ENCODE data around the gene FBXW7.

DNA sequence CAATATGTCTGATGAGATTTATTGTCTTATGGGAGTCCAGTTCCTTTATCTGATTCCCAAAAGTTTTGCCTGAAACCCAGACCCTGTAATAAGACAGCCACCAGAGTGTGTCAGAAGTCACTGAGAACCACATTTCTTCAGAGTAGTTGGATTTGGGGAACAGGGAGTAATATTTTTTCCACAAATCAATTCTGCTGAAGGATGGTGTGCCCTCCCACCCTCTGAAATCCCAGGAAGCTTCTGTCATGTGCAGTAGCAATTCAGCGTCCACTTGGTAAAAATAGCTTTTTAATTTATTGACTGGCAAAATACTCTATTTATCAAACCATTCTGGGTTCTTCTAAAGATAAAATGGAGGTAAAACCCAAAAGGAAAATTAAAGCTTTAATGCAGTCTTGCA is 229.4 kb downstream of the FBXW7 start:
- no peak for TF ChIP-seq ESRRG (CRISPR knock-in tag; IDR thresholded peaks at IDR 0.05)
- no peak for TF ChIP-seq ZC3H10 (CRISPR knock-in tag; IDR thresholded peaks at IDR 0.05)
- TF ChIP-seq ZNF565 (CRISPR knock-in tag; conservative IDR thresholded peaks at IDR 0.05; ENCODE audit: low read depth), result no peak
- TF ChIP-seq ZFP3 (CRISPR knock-in tag; IDR thresholded peaks at IDR 0.05), result no peak
- TF ChIP-seq, protein P1, sequence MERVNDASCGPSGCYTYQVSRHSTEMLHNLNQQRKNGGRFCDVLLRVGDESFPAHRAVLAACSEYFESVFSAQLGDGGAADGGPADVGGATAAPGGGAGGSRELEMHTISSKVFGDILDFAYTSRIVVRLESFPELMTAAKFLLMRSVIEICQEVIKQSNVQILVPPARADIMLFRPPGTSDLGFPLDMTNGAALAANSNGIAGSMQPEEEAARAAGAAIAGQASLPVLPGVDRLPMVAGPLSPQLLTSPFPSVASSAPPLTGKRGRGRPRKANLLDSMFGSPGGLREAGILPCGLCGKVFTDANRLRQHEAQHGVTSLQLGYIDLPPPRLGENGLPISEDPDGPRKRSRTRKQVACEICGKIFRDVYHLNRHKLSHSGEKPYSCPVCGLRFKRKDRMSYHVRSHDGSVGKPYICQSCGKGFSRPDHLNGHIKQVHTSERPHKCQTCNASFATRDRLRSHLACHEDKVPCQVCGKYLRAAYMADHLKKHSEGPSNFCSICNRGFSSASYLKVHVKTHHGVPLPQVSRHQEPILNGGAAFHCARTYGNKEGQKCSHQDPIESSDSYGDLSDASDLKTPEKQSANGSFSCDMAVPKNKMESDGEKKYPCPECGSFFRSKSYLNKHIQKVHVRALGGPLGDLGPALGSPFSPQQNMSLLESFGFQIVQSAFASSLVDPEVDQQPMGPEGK (CRISPR knock-in tag; IDR thresholded peaks at IDR 0.05; ENCODE audit: borderline replicate concordance), result no peak
- TF ChIP-seq CSDC2 (CRISPR knock-in tag; IDR thresholded peaks at IDR 0.05), result no peak
- TF ChIP-seq, protein P2, sequence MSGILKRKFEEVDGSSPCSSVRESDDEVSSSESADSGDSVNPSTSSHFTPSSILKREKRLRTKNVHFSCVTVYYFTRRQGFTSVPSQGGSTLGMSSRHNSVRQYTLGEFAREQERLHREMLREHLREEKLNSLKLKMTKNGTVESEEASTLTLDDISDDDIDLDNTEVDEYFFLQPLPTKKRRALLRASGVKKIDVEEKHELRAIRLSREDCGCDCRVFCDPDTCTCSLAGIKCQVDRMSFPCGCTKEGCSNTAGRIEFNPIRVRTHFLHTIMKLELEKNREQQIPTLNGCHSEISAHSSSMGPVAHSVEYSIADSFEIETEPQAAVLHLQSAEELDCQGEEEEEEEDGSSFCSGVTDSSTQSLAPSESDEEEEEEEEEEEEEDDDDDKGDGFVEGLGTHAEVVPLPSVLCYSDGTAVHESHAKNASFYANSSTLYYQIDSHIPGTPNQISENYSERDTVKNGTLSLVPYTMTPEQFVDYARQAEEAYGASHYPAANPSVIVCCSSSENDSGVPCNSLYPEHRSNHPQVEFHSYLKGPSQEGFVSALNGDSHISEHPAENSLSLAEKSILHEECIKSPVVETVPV (CRISPR knock-in tag; IDR thresholded peaks at IDR 0.05), result no peak
- TF ChIP-seq GLIS3 (CRISPR knock-in tag; IDR thresholded peaks at IDR 0.05), result no peak
- TF ChIP-seq, protein P3, sequence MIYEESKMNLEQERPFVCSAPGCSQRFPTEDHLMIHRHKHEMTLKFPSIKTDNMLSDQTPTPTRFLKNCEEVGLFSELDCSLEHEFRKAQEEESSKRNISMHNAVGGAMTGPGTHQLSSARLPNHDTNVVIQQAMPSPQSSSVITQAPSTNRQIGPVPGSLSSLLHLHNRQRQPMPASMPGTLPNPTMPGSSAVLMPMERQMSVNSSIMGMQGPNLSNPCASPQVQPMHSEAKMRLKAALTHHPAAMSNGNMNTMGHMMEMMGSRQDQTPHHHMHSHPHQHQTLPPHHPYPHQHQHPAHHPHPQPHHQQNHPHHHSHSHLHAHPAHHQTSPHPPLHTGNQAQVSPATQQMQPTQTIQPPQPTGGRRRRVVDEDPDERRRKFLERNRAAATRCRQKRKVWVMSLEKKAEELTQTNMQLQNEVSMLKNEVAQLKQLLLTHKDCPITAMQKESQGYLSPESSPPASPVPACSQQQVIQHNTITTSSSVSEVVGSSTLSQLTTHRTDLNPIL (CRISPR knock-in tag; IDR thresholded peaks at IDR 0.05; ENCODE audit: low read depth), result no peak
- TF ChIP-seq TCF4 (CRISPR knock-in tag; IDR thresholded peaks at IDR 0.05; ENCODE audit: borderline replicate concordance), result no peak
- no peak for TF ChIP-seq ARNTL (CRISPR knock-in tag; IDR thresholded peaks at IDR 0.05; ENCODE audit: borderline replicate concordance, low read depth)
- no peak for TF ChIP-seq TOX (CRISPR knock-in tag; IDR thresholded peaks at IDR 0.05; ENCODE audit: borderline replicate concordance)
- no peak for TF ChIP-seq ZNF8 (CRISPR knock-in tag; IDR thresholded peaks at IDR 0.05)
